ENCODE data around the gene TVP23A. TPM values are rescaled to one million over a fixed set of nuclear protein-coding genes. Genes with fewer than 3 reads are reported as not detected.
A peak's percentile ranks its signal among the peaks of the same experiment; 100 is the strongest.

TVP23A gene
- total RNA-seq, 1 experiment from 2014 or later, result not detected

- CTCF ChIA-PET, result no interaction called here
- BruUV-seq (replicated peaks), result no TSS peak
- POLR2A ChIA-PET, result no interaction called here
- Mint-ChIP-seq H3K36me3 (ENCODE audit: insufficient read depth, unreplicated experiment) (no peaks in the 10 kb centered on the region), H3K27me3 (ENCODE audit: insufficient read depth, unreplicated experiment) (peaks cover 23% of the 10 kb centered on the region), H3K4me1 (ENCODE audit: insufficient read depth, unreplicated experiment) (no peaks in the 10 kb centered on the region), H3K4me3 (ENCODE audit: unreplicated experiment) (no peak overlapping the region), H3K27ac (ENCODE audit: low read depth, unreplicated experiment) (no peak overlapping the region), H3K9me3 (ENCODE audit: unreplicated experiment) (no peaks in the 10 kb centered on the region)
- no peak for TF ChIP-seq CTCF (IDR thresholded peaks at IDR 0.05; ENCODE audit: unreplicated experiment)
- DNase-seq (ENCODE audit: unreplicated experiment), result no peak
- intact Hi-C loops (cut with micrococcal nuclease), result no loop called here
Observed at GRCh38 chr16:10846213-10846998, 27.8 kb upstream of the TVP23A start.

GRCh38 chr16:10840703-10841102 is 22.1 kb upstream of the TVP23A start:
- Mint-ChIP-seq H3K27ac (ENCODE audit: low read depth, unreplicated experiment) (no peak overlapping the region), H3K9me3 (ENCODE audit: unreplicated experiment) (no peaks in the 10 kb centered on the region), H3K4me3 (ENCODE audit: unreplicated experiment) (no peak overlapping the region), H3K4me1 (ENCODE audit: insufficient read depth, unreplicated experiment) (no peaks in the 10 kb centered on the region), H3K36me3 (ENCODE audit: insufficient read depth, unreplicated experiment) (no peaks in the 10 kb centered on the region), H3K27me3 (ENCODE audit: insufficient read depth, unreplicated experiment) (peaks cover 14% of the 10 kb centered on the region)
- intact Hi-C loops (cut with micrococcal nuclease), result no loop called here
- DNase-seq (ENCODE audit: unreplicated experiment), result no peak
- ChIA-PET POLR2A (no interaction called here), CTCF (interaction anchor here (0.8 kb wide), 1 partner anchor 34 kb away, joined by 5 read pairs; no protein-coding TSS in a partner anchor)
- TF ChIP-seq CTCF (IDR thresholded peaks at IDR 0.05; ENCODE audit: unreplicated experiment), result no peak
- no TSS peak for BruUV-seq (replicated peaks)

- DNase-seq (ENCODE audit: unreplicated experiment), result no peak
- H3K4me3 Mint-ChIP-seq (ENCODE audit: unreplicated experiment), result no peak overlapping the region
- H3K27me3 Mint-ChIP-seq (ENCODE audit: insufficient read depth, unreplicated experiment), result peaks cover 14% of the 10 kb centered on the region
- ChIA-PET POLR2A (no interaction called here), CTCF (interaction anchor here (0.6 to 1.1 kb wide), 2 partner anchors 13 to 15 kb away, joined by 3 to 6 read pairs; no protein-coding TSS in a partner anchor)
- no peaks in the 10 kb centered on the region for H3K9me3 Mint-ChIP-seq (ENCODE audit: unreplicated experiment)
- BruUV-seq (replicated peaks), result no TSS peak
- no peak overlapping the region for H3K27ac Mint-ChIP-seq (ENCODE audit: low read depth, unreplicated experiment)
- intact Hi-C loops (cut with micrococcal nuclease), result no loop called here
- no peak for TF ChIP-seq CTCF (IDR thresholded peaks at IDR 0.05; ENCODE audit: unreplicated experiment)
- H3K4me1 Mint-ChIP-seq (ENCODE audit: insufficient read depth, unreplicated experiment), result peaks cover 3% of the 10 kb centered on the region
- H3K36me3 Mint-ChIP-seq (ENCODE audit: insufficient read depth, unreplicated experiment), result no peaks in the 10 kb centered on the region
Observed at GRCh38 chr16:10839279-10839666, 20.7 kb upstream of the TVP23A start.

GRCh38 chr16:10838621-10839278 is 20.2 kb upstream of the TVP23A start:
- intact Hi-C loops (cut with micrococcal nuclease), result no loop called here
- CTCF ChIA-PET, result interaction anchor here (0.6 to 1.1 kb wide), 2 partner anchors 13 to 15 kb away, joined by 3 to 6 read pairs; no protein-coding TSS in a partner anchor
- peak; percentile 30 for DNase-seq (ENCODE audit: unreplicated experiment)
- Mint-ChIP-seq H3K27ac (ENCODE audit: low read depth, unreplicated experiment) (no peak overlapping the region), H3K9me3 (ENCODE audit: unreplicated experiment) (no peaks in the 10 kb centered on the region), H3K36me3 (ENCODE audit: insufficient read depth, unreplicated experiment) (no peaks in the 10 kb centered on the region), H3K4me3 (ENCODE audit: unreplicated experiment) (no peak overlapping the region), H3K27me3 (ENCODE audit: insufficient read depth, unreplicated experiment) (peaks cover 14% of the 10 kb centered on the region), H3K4me1 (ENCODE audit: insufficient read depth, unreplicated experiment) (peaks cover 5% of the 10 kb centered on the region)
- TF ChIP-seq CTCF (IDR thresholded peaks at IDR 0.05; ENCODE audit: unreplicated experiment), result no peak
- BruUV-seq (replicated peaks), result no TSS peak
- POLR2A ChIA-PET, result interaction anchor here (0.6 to 0.7 kb wide), 2 partner anchors 38 to 40 kb away, joined by 3 to 4 read pairs; partner anchors contain the start of gene CIITA
